Ovary (tissue), 3 donors: ENCODE data around the gene CTBP1.

ENCODE experiments used
- CTCF ChIP-seq, 3 donors: fragments of 450-650 bp in 2 of 3; fragments of 200-600 bp in 1 of 3; IDR thresholded peaks; one replicate each; pipeline versions ENCODE4 v1.5.1 to v1.8.0; 2016 to 2022; ENCODE audit warnings: antibody characterized with exemption in 3 of 3, mild to moderate bottlenecking in 1 of 3
- EP300 ChIP-seq: sonication (generic); formaldehyde crosslinking; IDR thresholded peaks from one replicate; pipeline ENCODE4 v1.6.1; 2017; ENCODE audit warnings: antibody characterized with exemption
- POLR2A ChIP-seq: fragments of 450-650 bp; IDR thresholded peaks from one replicate; pipeline ENCODE4 v1.6.1; 2017; ENCODE audit warnings: antibody characterized with exemption, mild to moderate bottlenecking, moderate library complexity
- donor health status: DM: no; HTN: no; CAD: no.

GRCh38 chr4:1222938-1223690 is 25.8 kb downstream of the CTBP1 start:
- TF ChIP-seq CTCF (IDR thresholded peaks at IDR 0.05) (no peak), POLR2A (no peak), EP300 (no peak)
